ENCODE data around the gene GPR17. TPM values are rescaled to one million over a fixed set of nuclear protein-coding genes. Genes with fewer than 3 reads are reported as not detected.

The GPR17 gene
- total and polyA plus RNA-seq, 4 donors = 0.03 to 0.14 (median 0.07) TPM; not detected in 1

DNA sequence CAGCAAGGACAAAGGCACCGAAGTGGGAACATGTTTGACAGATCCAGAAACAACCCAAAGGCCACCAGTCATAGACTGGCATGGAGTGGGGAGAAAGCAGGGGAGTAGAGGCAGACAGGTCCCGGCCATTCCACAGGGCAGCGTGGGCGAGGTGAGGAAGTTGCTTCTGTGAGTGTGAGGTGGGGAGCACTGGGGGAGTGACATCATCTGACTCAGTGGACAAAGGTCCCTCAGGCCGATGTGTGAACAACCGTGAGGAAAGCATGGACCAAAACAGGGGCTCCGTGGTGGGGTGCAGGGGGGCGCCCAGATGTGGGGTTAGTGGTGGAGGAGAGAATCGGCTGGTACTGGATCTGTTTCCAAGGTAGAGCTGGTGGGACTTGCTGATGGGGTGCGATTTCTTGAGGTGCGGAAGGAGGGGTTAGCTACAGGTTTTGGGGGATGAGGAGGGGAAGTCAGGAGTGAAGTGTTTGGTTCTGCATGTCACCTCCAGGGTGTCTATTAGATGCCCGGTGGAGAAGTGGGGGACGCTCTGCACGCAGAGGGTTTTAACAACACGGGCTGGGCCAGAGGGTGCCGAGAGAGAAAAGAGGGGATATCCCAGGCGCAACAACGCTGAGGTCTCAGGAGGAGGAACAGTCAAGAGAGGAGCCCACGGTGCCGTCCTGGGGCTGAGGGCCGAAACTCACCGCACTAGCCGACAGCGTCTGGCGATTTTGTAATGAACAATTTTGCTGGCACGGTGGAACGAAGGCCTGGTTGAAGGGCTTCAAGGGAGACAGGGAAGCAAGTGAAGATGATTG, 52.8 kb downstream of the GPR17 start:
- 97% methylated on average over 27 of the region's 27 CpGs for WGBS
- H3K27ac ChIP-seq (ENCODE audit: low read depth in 1 of 2, low read length in 2 of 2) = no peak overlapping the region
- no peak overlapping the region for H3K9ac ChIP-seq (ENCODE audit: low read depth in 1 of 2, low read length in 2 of 2)
- H3K36me3 ChIP-seq (ENCODE audit: control insufficient read depth in 4 of 4, insufficient read depth in 3 of 4, low read depth in 1 of 4, low read length in 3 of 4) = no peaks in the 10 kb centered on the region
- DNase-seq (ENCODE audit: low spot score) = no peak
- no peaks in the 10 kb centered on the region for H3K9me3 ChIP-seq (ENCODE audit: control insufficient read depth in 4 of 4, low read length in 3 of 4)
- TF ChIP-seq EGR1 (IDR thresholded peaks at IDR 0.05; ENCODE audit: low read depth in 2 of 2) (no peak), SP1 (IDR thresholded peaks at IDR 0.05) (no peak), NR2F2 (IDR thresholded peaks at IDR 0.05) (no peak), HNF4G (IDR thresholded peaks at IDR 0.05) (no peak), ATF3 (IDR thresholded peaks at IDR 0.05) (no peak), YY1 (IDR thresholded peaks at IDR 0.05) (no peak), ZBTB33 (IDR thresholded peaks at IDR 0.05) (no peak), FOXA2 (IDR thresholded peaks at IDR 0.05) (no peak), FOXA1 (IDR thresholded peaks at IDR 0.05) (no peak), RAD21 (IDR thresholded peaks at IDR 0.05) (no peak), JUND (IDR thresholded peaks at IDR 0.05) (no peak), RXRA (IDR thresholded peaks at IDR 0.05) (no peak), TAF1 (conservative IDR thresholded peaks at IDR 0.05) (no peak), GABPA (IDR thresholded peaks at IDR 0.05 in 1 of 2, conservative IDR thresholded peaks at IDR 0.05 in 1 of 2) (no peak)
- TF ChIP-seq, protein P1, sequence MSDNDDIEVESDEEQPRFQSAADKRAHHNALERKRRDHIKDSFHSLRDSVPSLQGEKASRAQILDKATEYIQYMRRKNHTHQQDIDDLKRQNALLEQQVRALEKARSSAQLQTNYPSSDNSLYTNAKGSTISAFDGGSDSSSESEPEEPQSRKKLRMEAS (IDR thresholded peaks at IDR 0.05) = no peak
- TF ChIP-seq, protein P2, sequence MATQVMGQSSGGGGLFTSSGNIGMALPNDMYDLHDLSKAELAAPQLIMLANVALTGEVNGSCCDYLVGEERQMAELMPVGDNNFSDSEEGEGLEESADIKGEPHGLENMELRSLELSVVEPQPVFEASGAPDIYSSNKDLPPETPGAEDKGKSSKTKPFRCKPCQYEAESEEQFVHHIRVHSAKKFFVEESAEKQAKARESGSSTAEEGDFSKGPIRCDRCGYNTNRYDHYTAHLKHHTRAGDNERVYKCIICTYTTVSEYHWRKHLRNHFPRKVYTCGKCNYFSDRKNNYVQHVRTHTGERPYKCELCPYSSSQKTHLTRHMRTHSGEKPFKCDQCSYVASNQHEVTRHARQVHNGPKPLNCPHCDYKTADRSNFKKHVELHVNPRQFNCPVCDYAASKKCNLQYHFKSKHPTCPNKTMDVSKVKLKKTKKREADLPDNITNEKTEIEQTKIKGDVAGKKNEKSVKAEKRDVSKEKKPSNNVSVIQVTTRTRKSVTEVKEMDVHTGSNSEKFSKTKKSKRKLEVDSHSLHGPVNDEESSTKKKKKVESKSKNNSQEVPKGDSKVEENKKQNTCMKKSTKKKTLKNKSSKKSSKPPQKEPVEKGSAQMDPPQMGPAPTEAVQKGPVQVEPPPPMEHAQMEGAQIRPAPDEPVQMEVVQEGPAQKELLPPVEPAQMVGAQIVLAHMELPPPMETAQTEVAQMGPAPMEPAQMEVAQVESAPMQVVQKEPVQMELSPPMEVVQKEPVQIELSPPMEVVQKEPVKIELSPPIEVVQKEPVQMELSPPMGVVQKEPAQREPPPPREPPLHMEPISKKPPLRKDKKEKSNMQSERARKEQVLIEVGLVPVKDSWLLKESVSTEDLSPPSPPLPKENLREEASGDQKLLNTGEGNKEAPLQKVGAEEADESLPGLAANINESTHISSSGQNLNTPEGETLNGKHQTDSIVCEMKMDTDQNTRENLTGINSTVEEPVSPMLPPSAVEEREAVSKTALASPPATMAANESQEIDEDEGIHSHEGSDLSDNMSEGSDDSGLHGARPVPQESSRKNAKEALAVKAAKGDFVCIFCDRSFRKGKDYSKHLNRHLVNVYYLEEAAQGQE (IDR thresholded peaks at IDR 0.05) = no peak
- TF ChIP-seq, protein P3, sequence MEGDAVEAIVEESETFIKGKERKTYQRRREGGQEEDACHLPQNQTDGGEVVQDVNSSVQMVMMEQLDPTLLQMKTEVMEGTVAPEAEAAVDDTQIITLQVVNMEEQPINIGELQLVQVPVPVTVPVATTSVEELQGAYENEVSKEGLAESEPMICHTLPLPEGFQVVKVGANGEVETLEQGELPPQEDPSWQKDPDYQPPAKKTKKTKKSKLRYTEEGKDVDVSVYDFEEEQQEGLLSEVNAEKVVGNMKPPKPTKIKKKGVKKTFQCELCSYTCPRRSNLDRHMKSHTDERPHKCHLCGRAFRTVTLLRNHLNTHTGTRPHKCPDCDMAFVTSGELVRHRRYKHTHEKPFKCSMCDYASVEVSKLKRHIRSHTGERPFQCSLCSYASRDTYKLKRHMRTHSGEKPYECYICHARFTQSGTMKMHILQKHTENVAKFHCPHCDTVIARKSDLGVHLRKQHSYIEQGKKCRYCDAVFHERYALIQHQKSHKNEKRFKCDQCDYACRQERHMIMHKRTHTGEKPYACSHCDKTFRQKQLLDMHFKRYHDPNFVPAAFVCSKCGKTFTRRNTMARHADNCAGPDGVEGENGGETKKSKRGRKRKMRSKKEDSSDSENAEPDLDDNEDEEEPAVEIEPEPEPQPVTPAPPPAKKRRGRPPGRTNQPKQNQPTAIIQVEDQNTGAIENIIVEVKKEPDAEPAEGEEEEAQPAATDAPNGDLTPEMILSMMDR (IDR thresholded peaks at IDR 0.05; ENCODE audit: low read depth, low read length, missing input control) = no peak
- H3K27me3 ChIP-seq (ENCODE audit: control insufficient read depth in 4 of 4, insufficient read depth in 4 of 4, low read length in 3 of 4) = no peaks in the 10 kb centered on the region
- H3K4me3 ChIP-seq (ENCODE audit: low read depth in 1 of 3, low read length in 3 of 3) = no peak overlapping the region
- peaks cover 4 to 22% (median 15%) of the 10 kb centered on the region in 4 donors for H3K4me1 ChIP-seq (ENCODE audit: control insufficient read depth in 4 of 4, insufficient read depth in 4 of 4, low read length in 3 of 4)

Measured in liver (tissue), 9 donors.